ENCODE results near the gene GABBR1.

DNA sequence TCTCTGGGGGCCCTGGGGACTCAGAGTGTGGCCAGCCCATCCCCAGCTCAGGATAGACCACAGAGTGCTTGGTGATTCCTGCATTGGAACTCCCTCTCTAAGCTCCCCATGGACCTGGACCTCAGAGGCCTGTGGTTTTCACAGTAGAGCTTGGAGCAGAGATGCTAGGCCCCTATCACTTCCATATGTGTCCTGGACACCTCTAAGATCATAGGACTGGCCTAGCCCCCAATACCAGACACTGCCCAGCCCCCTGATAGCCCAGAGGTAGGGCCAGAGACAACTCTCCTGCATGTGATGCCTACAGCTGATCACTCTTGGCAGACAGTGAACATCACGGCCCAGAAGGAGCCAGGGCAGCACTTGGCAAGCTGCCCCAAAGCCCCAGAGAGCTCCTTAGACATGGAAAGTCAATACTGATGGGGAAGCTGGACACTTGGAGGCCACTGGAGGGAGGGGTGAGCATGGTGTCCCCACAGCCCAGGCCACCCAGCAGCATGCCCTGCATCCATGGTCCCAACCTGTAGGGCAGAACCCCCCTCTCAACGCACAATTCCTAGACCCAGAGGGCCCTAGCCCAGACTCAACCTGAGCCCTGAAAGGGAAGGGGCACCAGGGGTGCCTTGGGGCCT lies 100.5 kb downstream of the GABBR1 start:
- TF ChIP-seq FOSL2 (IDR thresholded peaks at IDR 0.05; ENCODE audit: borderline replicate concordance, low read depth) (no peak), JUND (IDR thresholded peaks at IDR 0.05) (no peak), EP300 (IDR thresholded peaks at IDR 0.05; ENCODE audit: borderline replicate concordance in 1 of 2, low read depth in 1 of 2, low read length in 1 of 2) (no peak), MEF2A (IDR thresholded peaks at IDR 0.05; ENCODE audit: borderline replicate concordance, low read depth) (no peak), RFX5 (IDR thresholded peaks at IDR 0.05; ENCODE audit: low read length) (no peak), POLR2AphosphoS5 (IDR thresholded peaks at IDR 0.05; ENCODE audit: low read depth, low read length) (no peak), RAD21 (IDR thresholded peaks at IDR 0.05; ENCODE audit: low read length) (no peak), TCF12 (IDR thresholded peaks at IDR 0.05) (no peak), TAF1 (IDR thresholded peaks at IDR 0.05; ENCODE audit: borderline replicate concordance, low read depth, low read length) (no peak)
- TF ChIP-seq, protein P1, sequence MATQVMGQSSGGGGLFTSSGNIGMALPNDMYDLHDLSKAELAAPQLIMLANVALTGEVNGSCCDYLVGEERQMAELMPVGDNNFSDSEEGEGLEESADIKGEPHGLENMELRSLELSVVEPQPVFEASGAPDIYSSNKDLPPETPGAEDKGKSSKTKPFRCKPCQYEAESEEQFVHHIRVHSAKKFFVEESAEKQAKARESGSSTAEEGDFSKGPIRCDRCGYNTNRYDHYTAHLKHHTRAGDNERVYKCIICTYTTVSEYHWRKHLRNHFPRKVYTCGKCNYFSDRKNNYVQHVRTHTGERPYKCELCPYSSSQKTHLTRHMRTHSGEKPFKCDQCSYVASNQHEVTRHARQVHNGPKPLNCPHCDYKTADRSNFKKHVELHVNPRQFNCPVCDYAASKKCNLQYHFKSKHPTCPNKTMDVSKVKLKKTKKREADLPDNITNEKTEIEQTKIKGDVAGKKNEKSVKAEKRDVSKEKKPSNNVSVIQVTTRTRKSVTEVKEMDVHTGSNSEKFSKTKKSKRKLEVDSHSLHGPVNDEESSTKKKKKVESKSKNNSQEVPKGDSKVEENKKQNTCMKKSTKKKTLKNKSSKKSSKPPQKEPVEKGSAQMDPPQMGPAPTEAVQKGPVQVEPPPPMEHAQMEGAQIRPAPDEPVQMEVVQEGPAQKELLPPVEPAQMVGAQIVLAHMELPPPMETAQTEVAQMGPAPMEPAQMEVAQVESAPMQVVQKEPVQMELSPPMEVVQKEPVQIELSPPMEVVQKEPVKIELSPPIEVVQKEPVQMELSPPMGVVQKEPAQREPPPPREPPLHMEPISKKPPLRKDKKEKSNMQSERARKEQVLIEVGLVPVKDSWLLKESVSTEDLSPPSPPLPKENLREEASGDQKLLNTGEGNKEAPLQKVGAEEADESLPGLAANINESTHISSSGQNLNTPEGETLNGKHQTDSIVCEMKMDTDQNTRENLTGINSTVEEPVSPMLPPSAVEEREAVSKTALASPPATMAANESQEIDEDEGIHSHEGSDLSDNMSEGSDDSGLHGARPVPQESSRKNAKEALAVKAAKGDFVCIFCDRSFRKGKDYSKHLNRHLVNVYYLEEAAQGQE (IDR thresholded peaks at IDR 0.05; ENCODE audit: low read depth, low read length), result no peak
- TF ChIP-seq, protein P2, sequence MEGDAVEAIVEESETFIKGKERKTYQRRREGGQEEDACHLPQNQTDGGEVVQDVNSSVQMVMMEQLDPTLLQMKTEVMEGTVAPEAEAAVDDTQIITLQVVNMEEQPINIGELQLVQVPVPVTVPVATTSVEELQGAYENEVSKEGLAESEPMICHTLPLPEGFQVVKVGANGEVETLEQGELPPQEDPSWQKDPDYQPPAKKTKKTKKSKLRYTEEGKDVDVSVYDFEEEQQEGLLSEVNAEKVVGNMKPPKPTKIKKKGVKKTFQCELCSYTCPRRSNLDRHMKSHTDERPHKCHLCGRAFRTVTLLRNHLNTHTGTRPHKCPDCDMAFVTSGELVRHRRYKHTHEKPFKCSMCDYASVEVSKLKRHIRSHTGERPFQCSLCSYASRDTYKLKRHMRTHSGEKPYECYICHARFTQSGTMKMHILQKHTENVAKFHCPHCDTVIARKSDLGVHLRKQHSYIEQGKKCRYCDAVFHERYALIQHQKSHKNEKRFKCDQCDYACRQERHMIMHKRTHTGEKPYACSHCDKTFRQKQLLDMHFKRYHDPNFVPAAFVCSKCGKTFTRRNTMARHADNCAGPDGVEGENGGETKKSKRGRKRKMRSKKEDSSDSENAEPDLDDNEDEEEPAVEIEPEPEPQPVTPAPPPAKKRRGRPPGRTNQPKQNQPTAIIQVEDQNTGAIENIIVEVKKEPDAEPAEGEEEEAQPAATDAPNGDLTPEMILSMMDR (IDR thresholded peaks at IDR 0.05), result no peak
